Astrocyte of the hippocampus (primary cell): ENCODE results near the gene DPP6.

ENCODE experiments used
- DNase-seq: peaks from one replicate; pipeline ENCODE4 v3.0.0; 2011; ENCODE audit warnings: low read depth, low spot score

The DPP6 gene

GRCh38 chr7:154232700-154233099 lies 180.5 kb downstream of the DPP6 start:
- DNase-seq = no peak

GRCh38 chr7:154241988-154242387 lies 189.8 kb downstream of the DPP6 start:
- no peak for DNase-seq

GRCh38 chr7:154242709-154243108 lies 190.5 kb downstream of the DPP6 start:
- DNase-seq = no peak

- DNase-seq = no peak
Observed at GRCh38 chr7:154252046-154252445, 199.8 kb downstream of the DPP6 start.

GRCh38 chr7:154253810-154254209 lies 201.6 kb downstream of the DPP6 start:
- DNase-seq = no peak

GRCh38 chr7:154255324-154255723 lies 203.1 kb downstream of the DPP6 start:
- no peak for DNase-seq

GRCh38 chr7:154256150-154256549 lies 204.0 kb downstream of the DPP6 start:
- no peak for DNase-seq

- DNase-seq = no peak
Observed at GRCh38 chr7:154259396-154259795, 207.2 kb downstream of the DPP6 start.

- DNase-seq = no peak
Observed at GRCh38 chr7:154287356-154287755, 235.2 kb downstream of the DPP6 start.

GRCh38 chr7:154289119-154289518 lies 236.9 kb downstream of the DPP6 start:
- DNase-seq = no peak

- DNase-seq = no peak
Observed at GRCh38 chr7:154296443-154296842, 244.2 kb downstream of the DPP6 start.

GRCh38 chr7:154299736-154300135 lies 247.5 kb downstream of the DPP6 start:
- DNase-seq = no peak

- no peak for DNase-seq
Observed at GRCh38 chr7:154302380-154302779, 250.2 kb downstream of the DPP6 start.

- DNase-seq = no peak
Observed at GRCh38 chr7:154304231-154304630, 252.0 kb downstream of the DPP6 start.

GRCh38 chr7:154304740-154305700 lies 252.8 kb downstream of the DPP6 start:
- no peak for DNase-seq

GRCh38 chr7:154306036-154306435 lies 253.8 kb downstream of the DPP6 start:
- DNase-seq = no peak

GRCh38 chr7:154308928-154309327 lies 256.7 kb downstream of the DPP6 start:
- no peak for DNase-seq

GRCh38 chr7:154310114-154310513 lies 257.9 kb downstream of the DPP6 start:
- DNase-seq = no peak

GRCh38 chr7:154324196-154324595 lies 272.0 kb downstream of the DPP6 start:
- no peak for DNase-seq

- DNase-seq = no peak
Observed at GRCh38 chr7:154326421-154326820, 274.2 kb downstream of the DPP6 start.

GRCh38 chr7:154330318-154330717 lies 278.1 kb downstream of the DPP6 start:
- DNase-seq = no peak

GRCh38 chr7:154332811-154333580 lies 280.8 kb downstream of the DPP6 start:
- DNase-seq = no peak

- DNase-seq = no peak
Observed at GRCh38 chr7:154336295-154336694, 284.1 kb downstream of the DPP6 start.
